K562 (cell line): ENCODE data around the gene PFN3. TPM values are rescaled to one million over a fixed set of nuclear protein-coding genes. Genes with fewer than 3 reads are reported as not detected.

Source experiments
- EHMT2 ChIP-seq: fragments of 450-650 bp; IDR thresholded peaks from 2 replicates; pipeline ENCODE4 v1.6.1; 2018; ENCODE audit warnings: antibody characterized with exemption
- EP400 ChIP-seq: fragments of 450-650 bp; IDR thresholded peaks from 2 replicates; pipeline ENCODE4 v1.6.1; 2017; ENCODE audit warnings: antibody characterized with exemption, mild to moderate bottlenecking, moderate library complexity
- NCOA2 ChIP-seq, 2 experiments: fragments of 450-650 bp; IDR thresholded peaks; 2 replicates each; pipeline ENCODE4 v1.6.1; 2018; ENCODE audit warnings: mild to moderate bottlenecking in 2 of 2, moderate library complexity in 1 of 2; ENCODE audit not compliant: partially characterized antibody in 2 of 2
- NUFIP1 ChIP-seq: fragments of 450-650 bp; IDR thresholded peaks from 2 replicates; pipeline ENCODE4 v1.6.1; 2018; ENCODE audit not compliant: partially characterized antibody
- PHF21A ChIP-seq: fragments of 450-650 bp; IDR thresholded peaks from 2 replicates; pipeline ENCODE4 v1.6.1; 2017; ENCODE audit warnings: low read depth, borderline replicate concordance
- SOX6 ChIP-seq: fragments of 450-650 bp; IDR thresholded peaks from 2 replicates; pipeline ENCODE4 v1.6.1; 2014; ENCODE audit warnings: mild to moderate bottlenecking
- SPI1 ChIP-seq: IDR thresholded peaks from 2 replicates; pipeline ENCODE4 v1.6.1; 2011; ENCODE audit warnings: low read depth, low read length, control low read depth, borderline replicate concordance
- SRSF9 ChIP-seq: fragments of 200-400 bp; formaldehyde crosslinking; IDR thresholded peaks from 2 replicates; pipeline ENCODE4 v1.6.1; 2017; ENCODE audit warnings: low read depth, low read length, borderline replicate concordance
- ZBTB1 ChIP-seq: sonication (generic); formaldehyde crosslinking; IDR thresholded peaks from 2 replicates; pipeline ENCODE4 v1.8.1; 2023; ENCODE audit warnings: missing genetic modification reagents, low read depth, mild to moderate bottlenecking, borderline replicate concordance
- ZBTB8A ChIP-seq: fragments of 450-650 bp; IDR thresholded peaks from 2 replicates; pipeline ENCODE4 v1.6.1; 2018; ENCODE audit warnings: mild to moderate bottlenecking, moderate library complexity; ENCODE audit not compliant: partially characterized antibody
- ZFP30 ChIP-seq: fragments of 250-450 bp; sonication (Bioruptor Pico); IDR thresholded peaks from 2 replicates; pipeline ENCODE4 v1.8.0; 2022; ENCODE audit warnings: moderate library complexity, mild to moderate bottlenecking, inconsistent platforms, borderline replicate concordance
- ZNF184 ChIP-seq: sonication (generic); formaldehyde crosslinking; IDR thresholded peaks from 2 replicates; pipeline ENCODE4 v1.5.0; 2020; ENCODE audit warnings: missing genetic modification reagents
- ZNF24 ChIP-seq: fragments of 450-650 bp; IDR thresholded peaks from 2 replicates; pipeline ENCODE4 v1.6.1; 2016
- ZNF316 ChIP-seq: fragments of 450-650 bp; IDR thresholded peaks from 2 replicates; pipeline ENCODE4 v1.6.1; 2016
- ZNF347 ChIP-seq: fragments of 450-650 bp; formaldehyde crosslinking; IDR thresholded peaks from 2 replicates; pipeline ENCODE4 v1.4.0; 2020; ENCODE audit warnings: low read depth, mild to moderate bottlenecking, moderate library complexity
- ZNF766 ChIP-seq: fragments of 200-800 bp; sonication (Bioruptor generic); conservative IDR thresholded peaks from 2 replicates; pipeline ENCODE4 v1.6.1; 2016; ENCODE audit warnings: missing genetic modification characterization, missing compliant biosample characterization
- ZNF77 ChIP-seq: fragments of 250-450 bp; sonication (Bioruptor Pico); IDR thresholded peaks from 2 replicates; pipeline ENCODE4 v1.5.0; 2020
- ZNF780A ChIP-seq: fragments of 250-450 bp; sonication (Bioruptor Pico); IDR thresholded peaks from 2 replicates; pipeline ENCODE4 v1.5.0; 2021; ENCODE audit warnings: mild to moderate bottlenecking
- polyA plus RNA-seq, 8 experiments: library from polyadenylated mRNA; depleted of rRNA in 4 of 8; stranded (reverse) in 5 of 8; unstranded in 3 of 8; fragments of >200 nt; fragmentation: Nextera tagmentation in 2 of 8; fragmentation: Illumina TruSeq in 1 of 8; extraction: Ambion mirVana in 2 of 8; extraction: Trizol in 1 of 8; gene quantifications; 2 replicates each; pipeline versions ENCODE4 v1.2.1 to v1.2.3, GENCODE V29; 2011 to 2014; ENCODE audit warnings: inconsistent platforms in 1 of 8, missing spikeins in 1 of 8
- total RNA-seq, 7 experiments: library from RNA; depleted of rRNA in 6 of 7; stranded (reverse); fragments of >200 nt in 6 of 7; fragmentation: Illumina TruSeq in 2 of 7; extraction: Trizol in 2 of 7; gene quantifications; 2 replicates each; pipeline versions ENCODE4 v1.2.1 to v1.2.3, GENCODE V29; 2011 to 2021; ENCODE audit warnings: low replicate concordance in 1 of 7
- TF ChIP-seq, protein P1 (sequence below), 2 experiments: fragments of 250-450 bp in 1 of 2; fragments of 450-650 bp in 1 of 2; sonication (Bioruptor Pico) in 1 of 2; IDR thresholded peaks; 2 replicates each; pipeline versions ENCODE4 v1.6.1 to v1.8.0; 2016 to 2021; ENCODE audit warnings: mild to moderate bottlenecking in 2 of 2, moderate library complexity in 2 of 2, missing compliant biosample characterization in 1 of 2, missing genetic modification characterization in 1 of 2
- TF ChIP-seq, protein P2 (sequence below), 2 experiments: fragments of 450-650 bp; IDR thresholded peaks; 2 replicates each; pipeline ENCODE4 v1.6.1; 2016
- TF ChIP-seq, protein P3 (sequence below): fragments of 200-800 bp; sonication (Bioruptor generic); IDR thresholded peaks from 2 replicates; pipeline ENCODE4 v1.6.1; 2016; ENCODE audit warnings: missing genetic modification characterization, missing compliant biosample characterization

Gene PFN3
- total and polyA plus RNA-seq, 9 of the 15 experiments (the other 6 are each of a cell fraction or from before 2014, with no cell fraction given): not detected

DNA sequence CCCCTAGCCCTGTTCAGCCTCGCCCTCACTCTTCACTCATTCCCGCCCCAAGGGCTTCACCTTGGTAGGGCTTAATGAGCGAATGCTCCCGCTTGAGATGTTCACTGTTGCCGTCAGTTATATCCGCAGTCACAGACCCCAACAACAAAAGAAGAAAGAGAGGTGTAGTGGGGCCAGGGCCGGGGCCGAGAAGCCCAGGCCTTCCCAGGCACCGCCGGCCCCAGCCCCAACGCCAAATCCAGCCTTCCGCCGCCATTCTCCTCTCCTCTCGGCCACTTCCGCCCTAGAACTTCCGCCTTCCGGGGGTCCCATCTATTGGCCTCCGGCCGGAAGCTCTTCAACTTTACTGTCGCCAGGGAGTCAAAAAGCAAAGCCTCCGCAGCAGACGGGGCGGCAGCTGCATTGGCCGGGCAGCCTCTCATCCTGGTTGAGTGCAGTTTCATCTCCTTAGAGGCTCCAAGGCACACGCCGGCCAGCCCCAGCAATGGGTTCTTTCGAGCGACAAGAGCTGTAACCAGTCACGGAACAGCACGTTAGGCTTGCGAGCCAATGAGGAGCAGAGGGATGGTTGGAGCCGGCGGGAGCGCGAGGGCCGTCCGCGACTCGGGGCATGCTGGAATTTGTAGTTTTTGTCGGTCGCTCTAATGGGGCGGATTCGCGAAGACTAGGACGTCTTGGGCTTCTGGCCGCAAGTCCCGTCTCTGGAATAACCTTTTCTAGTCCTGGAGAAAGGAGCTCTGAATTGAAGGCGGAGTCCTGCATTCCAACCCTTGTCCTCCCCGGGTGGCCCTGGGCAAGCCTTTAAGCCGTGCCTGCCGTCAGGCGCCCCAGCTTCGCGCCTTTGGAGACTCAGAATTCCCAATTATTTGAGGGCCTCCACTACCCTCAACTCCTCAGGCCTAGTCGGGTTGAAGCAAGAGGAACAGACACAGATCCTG is 48.8 kb downstream of the PFN3 start, which contains the start of gene LMAN2 (continued):
- TF ChIP-seq ZNF24 (0 out of 2 replicates have a peak, but pooled peaks have one; percentile 40), EP400 (peak; percentile 97), NCOA2 (IDR thresholded peaks at IDR 0.05; ENCODE audit: partially characterized antibody in 2 of 2) (peak in 1 of 2 experiments; percentile 93), ZNF184 (CRISPR knock-in tag) (no peak), ZBTB1 (CRISPR knock-in tag) (peak; percentile 23; the same call in 1 of the 2 replicates), SOX6 (peak; percentile 48; the same call in 1 of the 2 replicates), ZFP30 (CRISPR knock-in tag) (no peak), ZNF766 (CRISPR knock-in tag) (no peak; the same call in 1 of the 2 replicates), ZNF316 (no peak), SPI1 (peak; percentile 81), ZNF77 (CRISPR knock-in tag) (no peak), ZNF347 (CRISPR knock-in tag) (no peak), SRSF9 (no peak), PHF21A (no peak), ZBTB8A (no peak), EHMT2 (0 out of 2 replicates have a peak, but pooled peaks have one; percentile 27), NUFIP1 (no peak), ZNF780A (CRISPR knock-in tag) (no peak)
- TF ChIP-seq, protein P1, sequence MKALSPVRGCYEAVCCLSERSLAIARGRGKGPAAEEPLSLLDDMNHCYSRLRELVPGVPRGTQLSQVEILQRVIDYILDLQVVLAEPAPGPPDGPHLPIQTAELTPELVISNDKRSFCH (CRISPR knock-in tag; IDR thresholded peaks at IDR 0.05): no peak
- TF ChIP-seq, protein P1 (tag; IDR thresholded peaks at IDR 0.05): 0 out of 2 replicates have a peak, but pooled peaks have one; percentile 80
- TF ChIP-seq, protein P2, sequence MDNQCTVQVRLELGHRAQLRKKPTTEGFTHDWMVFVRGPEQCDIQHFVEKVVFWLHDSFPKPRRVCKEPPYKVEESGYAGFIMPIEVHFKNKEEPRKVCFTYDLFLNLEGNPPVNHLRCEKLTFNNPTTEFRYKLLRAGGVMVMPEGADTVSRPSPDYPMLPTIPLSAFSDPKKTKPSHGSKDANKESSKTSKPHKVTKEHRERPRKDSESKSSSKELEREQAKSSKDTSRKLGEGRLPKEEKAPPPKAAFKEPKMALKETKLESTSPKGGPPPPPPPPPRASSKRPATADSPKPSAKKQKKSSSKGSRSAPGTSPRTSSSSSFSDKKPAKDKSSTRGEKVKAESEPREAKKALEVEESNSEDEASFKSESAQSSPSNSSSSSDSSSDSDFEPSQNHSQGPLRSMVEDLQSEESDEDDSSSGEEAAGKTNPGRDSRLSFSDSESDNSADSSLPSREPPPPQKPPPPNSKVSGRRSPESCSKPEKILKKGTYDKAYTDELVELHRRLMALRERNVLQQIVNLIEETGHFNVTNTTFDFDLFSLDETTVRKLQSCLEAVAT (IDR thresholded peaks at IDR 0.05): peak; percentile 52 to 69; a peak in 2 of 4 replicates
- TF ChIP-seq, protein P3, sequence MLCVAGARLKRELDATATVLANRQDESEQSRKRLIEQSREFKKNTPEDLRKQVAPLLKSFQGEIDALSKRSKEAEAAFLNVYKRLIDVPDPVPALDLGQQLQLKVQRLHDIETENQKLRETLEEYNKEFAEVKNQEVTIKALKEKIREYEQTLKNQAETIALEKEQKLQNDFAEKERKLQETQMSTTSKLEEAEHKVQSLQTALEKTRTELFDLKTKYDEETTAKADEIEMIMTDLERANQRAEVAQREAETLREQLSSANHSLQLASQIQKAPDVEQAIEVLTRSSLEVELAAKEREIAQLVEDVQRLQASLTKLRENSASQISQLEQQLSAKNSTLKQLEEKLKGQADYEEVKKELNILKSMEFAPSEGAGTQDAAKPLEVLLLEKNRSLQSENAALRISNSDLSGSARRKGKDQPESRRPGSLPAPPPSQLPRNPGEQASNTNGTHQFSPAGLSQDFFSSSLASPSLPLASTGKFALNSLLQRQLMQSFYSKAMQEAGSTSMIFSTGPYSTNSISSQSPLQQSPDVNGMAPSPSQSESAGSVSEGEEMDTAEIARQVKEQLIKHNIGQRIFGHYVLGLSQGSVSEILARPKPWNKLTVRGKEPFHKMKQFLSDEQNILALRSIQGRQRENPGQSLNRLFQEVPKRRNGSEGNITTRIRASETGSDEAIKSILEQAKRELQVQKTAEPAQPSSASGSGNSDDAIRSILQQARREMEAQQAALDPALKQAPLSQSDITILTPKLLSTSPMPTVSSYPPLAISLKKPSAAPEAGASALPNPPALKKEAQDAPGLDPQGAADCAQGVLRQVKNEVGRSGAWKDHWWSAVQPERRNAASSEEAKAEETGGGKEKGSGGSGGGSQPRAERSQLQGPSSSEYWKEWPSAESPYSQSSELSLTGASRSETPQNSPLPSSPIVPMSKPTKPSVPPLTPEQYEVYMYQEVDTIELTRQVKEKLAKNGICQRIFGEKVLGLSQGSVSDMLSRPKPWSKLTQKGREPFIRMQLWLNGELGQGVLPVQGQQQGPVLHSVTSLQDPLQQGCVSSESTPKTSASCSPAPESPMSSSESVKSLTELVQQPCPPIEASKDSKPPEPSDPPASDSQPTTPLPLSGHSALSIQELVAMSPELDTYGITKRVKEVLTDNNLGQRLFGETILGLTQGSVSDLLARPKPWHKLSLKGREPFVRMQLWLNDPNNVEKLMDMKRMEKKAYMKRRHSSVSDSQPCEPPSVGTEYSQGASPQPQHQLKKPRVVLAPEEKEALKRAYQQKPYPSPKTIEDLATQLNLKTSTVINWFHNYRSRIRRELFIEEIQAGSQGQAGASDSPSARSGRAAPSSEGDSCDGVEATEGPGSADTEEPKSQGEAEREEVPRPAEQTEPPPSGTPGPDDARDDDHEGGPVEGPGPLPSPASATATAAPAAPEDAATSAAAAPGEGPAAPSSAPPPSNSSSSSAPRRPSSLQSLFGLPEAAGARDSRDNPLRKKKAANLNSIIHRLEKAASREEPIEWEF (CRISPR knock-in tag): no peak
